Mesendoderm (in vitro differentiated cells): ENCODE measurements around the gene TCF12.

ENCODE experiments used
- DNase-seq: peaks from one replicate; pipeline ENCODE4 v3.0.0; 2013
- H2AK5ac ChIP-seq: 2 replicates; pipeline ENCODE4 v1.6.1; 2013; ENCODE audit warnings: low read length, inconsistent platforms
- H2BK120ac ChIP-seq: 2 replicates; pipeline ENCODE4 v1.6.1; 2013; ENCODE audit warnings: low read depth, mild to moderate bottlenecking, low read length, moderate library complexity, mixed read lengths
- H2BK15ac ChIP-seq: replicated peaks from 2 replicates; pipeline ENCODE4 v1.6.1; 2013; ENCODE audit warnings: low read depth, mild to moderate bottlenecking, moderate library complexity
- H2BK5ac ChIP-seq: 2 replicates; pipeline ENCODE4 v1.6.1; 2013; ENCODE audit warnings: low read length, inconsistent platforms
- H3K18ac ChIP-seq: 2 replicates; pipeline ENCODE4 v1.6.1; 2013; ENCODE audit warnings: mild to moderate bottlenecking, low read length, mixed read lengths
- H3K23ac ChIP-seq: one replicate; pipeline ENCODE4 v1.6.1; 2013; ENCODE audit warnings: low read length
- H3K27ac ChIP-seq: 2 replicates; pipeline ENCODE4 v1.5.1; 2013; ENCODE audit warnings: low read depth, mild to moderate bottlenecking, inconsistent platforms, low read length, moderate library complexity
- H3K27me3 ChIP-seq: 2 replicates; pipeline ENCODE4 v1.6.1; 2013; ENCODE audit warnings: low read length, control low read depth, mild to moderate bottlenecking, inconsistent platforms; ENCODE audit not compliant: insufficient read depth, poor library complexity
- H3K36me3 ChIP-seq: 2 replicates; pipeline ENCODE4 v1.6.1; 2013; ENCODE audit warnings: low read length, inconsistent platforms; ENCODE audit not compliant: control insufficient read depth, insufficient read depth
- H3K4ac ChIP-seq: one replicate; pipeline ENCODE4 v1.6.1; 2013; ENCODE audit warnings: low read depth, mild to moderate bottlenecking, low read length, moderate library complexity
- H3K4me1 ChIP-seq: 2 replicates; pipeline ENCODE4 v1.6.1; 2013; ENCODE audit warnings: low read depth, low read length, inconsistent platforms; ENCODE audit not compliant: control insufficient read depth
- H3K4me2 ChIP-seq: 2 replicates; pipeline ENCODE4 v1.6.1; 2013; ENCODE audit warnings: low read length
- H3K4me3 ChIP-seq: 2 replicates; pipeline ENCODE4 v1.5.1; 2013; ENCODE audit warnings: mild to moderate bottlenecking, low read length
- H3K56ac ChIP-seq: one replicate; pipeline ENCODE4 v1.6.1; 2013; ENCODE audit warnings: low read length
- H3K79me1 ChIP-seq: 2 replicates; pipeline ENCODE4 v1.6.1; 2013; ENCODE audit warnings: low read length, inconsistent platforms
- H3K79me2 ChIP-seq: 2 replicates; pipeline ENCODE4 v1.6.1; 2013; ENCODE audit warnings: mild to moderate bottlenecking, low read length; ENCODE audit not compliant: control insufficient read depth, insufficient read depth
- H3K9ac ChIP-seq: 2 replicates; pipeline ENCODE4 v1.6.1; 2013; ENCODE audit warnings: low read length, inconsistent platforms
- H4K5ac ChIP-seq: one replicate; pipeline ENCODE4 v1.6.1; 2013; ENCODE audit warnings: low read length
- H4K8ac ChIP-seq: one replicate; pipeline ENCODE4 v1.6.1; 2013; ENCODE audit warnings: low read depth, mild to moderate bottlenecking, control low read depth, low read length, moderate library complexity
- WGBS: extraction: QIAGEN DNeasy Blood & Tissue Kit; methylation state at CpG from one replicate; pipeline ENCODE4 v1.1.7; 2013; ENCODE audit warnings: low lambda C conversion rate, missing lambda C conversion rate; ENCODE audit not compliant: insufficient coverage; ENCODE audit errors: extremely low coverage; 5-methylcytosine and 5-hydroxymethylcytosine counted together

Gene TCF12

DNA sequence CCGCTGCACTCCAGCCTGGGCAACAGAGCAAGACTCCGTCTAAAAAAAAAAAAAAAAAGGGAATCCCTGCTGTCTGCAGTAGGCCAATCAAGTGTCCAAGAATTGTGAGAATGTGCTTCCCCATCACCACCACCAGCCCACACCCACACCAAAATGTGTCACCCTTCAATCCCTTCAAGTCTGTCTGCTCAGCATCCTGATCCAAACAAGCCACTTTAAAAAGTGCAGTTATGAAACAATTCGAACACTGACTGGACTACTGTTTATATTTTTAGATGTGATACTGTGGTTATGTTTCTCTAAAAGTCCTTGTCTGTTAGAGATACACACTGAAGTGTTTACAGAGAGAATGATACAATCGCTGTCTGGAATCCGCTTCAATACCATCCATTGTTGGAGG lies 379.8 kb downstream of the TCF12 start:
- no CpG with 5 or more reads among the region's 5 CpGs for WGBS
- no peak overlapping the region for H4K5ac ChIP-seq
- H3K9ac ChIP-seq = no peak overlapping the region
- DNase-seq = no peak
- no peak overlapping the region for H3K4me2 ChIP-seq
- H2BK5ac ChIP-seq = no peak overlapping the region
- no peak overlapping the region for H3K4ac ChIP-seq
- no peak overlapping the region for H3K18ac ChIP-seq
- H2AK5ac ChIP-seq = no peak overlapping the region
- no peaks in the 10 kb centered on the region for H3K79me1 ChIP-seq
- no peak overlapping the region for H4K8ac ChIP-seq
- H3K27me3 ChIP-seq = no peaks in the 10 kb centered on the region
- no peaks in the 10 kb centered on the region for H3K36me3 ChIP-seq
- H3K27ac ChIP-seq = no peak overlapping the region
- no peak overlapping the region for H3K56ac ChIP-seq
- no peak overlapping the region for H2BK15ac ChIP-seq
- H2BK120ac ChIP-seq = no peak overlapping the region
- no peaks in the 10 kb centered on the region for H3K79me2 ChIP-seq
- no peak overlapping the region for H3K4me3 ChIP-seq
- no peak overlapping the region for H3K23ac ChIP-seq
- H3K4me1 ChIP-seq = no peaks in the 10 kb centered on the region

GRCh38 chr15:57298843-57299550 lies 380.6 kb downstream of the TCF12 start:
- H3K4me2 ChIP-seq = no peak overlapping the region
- no peaks in the 10 kb centered on the region for H3K4me1 ChIP-seq
- no peak overlapping the region for H4K8ac ChIP-seq
- no peak overlapping the region for H2BK5ac ChIP-seq
- H3K56ac ChIP-seq = no peak overlapping the region
- H3K23ac ChIP-seq = no peak overlapping the region
- H2BK120ac ChIP-seq = no peak overlapping the region
- WGBS = no CpG with 5 or more reads among the region's 14 CpGs
- no peak for DNase-seq
- no peaks in the 10 kb centered on the region for H3K79me1 ChIP-seq
- no peaks in the 10 kb centered on the region for H3K27me3 ChIP-seq
- H3K27ac ChIP-seq = no peak overlapping the region
- no peaks in the 10 kb centered on the region for H3K79me2 ChIP-seq
- H3K36me3 ChIP-seq = no peaks in the 10 kb centered on the region
- H2AK5ac ChIP-seq = no peak overlapping the region
- no peak overlapping the region for H3K4me3 ChIP-seq
- H3K4ac ChIP-seq = no peak overlapping the region
- no peak overlapping the region for H4K5ac ChIP-seq
- H3K9ac ChIP-seq = no peak overlapping the region
- H2BK15ac ChIP-seq = no peak overlapping the region
- no peak overlapping the region for H3K18ac ChIP-seq

DNA sequence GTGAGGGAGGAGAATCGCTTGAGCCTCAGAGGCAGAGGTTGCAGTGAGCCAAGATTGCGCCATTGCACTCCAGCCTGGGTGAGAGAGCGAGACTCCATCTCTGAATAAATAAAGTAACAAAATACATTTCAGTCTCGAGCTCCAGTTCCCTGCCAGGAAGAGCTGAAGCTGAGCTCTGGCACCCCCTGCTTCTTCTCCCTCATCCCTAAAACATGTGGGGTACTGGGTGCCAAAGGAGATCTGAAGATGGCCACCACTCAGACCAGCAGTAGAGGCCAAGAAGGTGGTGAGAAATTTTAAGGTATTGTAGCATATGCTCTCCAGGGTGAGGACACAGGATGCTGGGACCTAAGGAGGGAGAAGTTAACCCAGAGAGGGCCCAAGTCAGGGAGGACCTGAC lies 382.9 kb downstream of the TCF12 start:
- H3K56ac ChIP-seq = no peak overlapping the region
- DNase-seq = no peak
- H2BK120ac ChIP-seq = no peak overlapping the region
- no peak overlapping the region for H3K4ac ChIP-seq
- no peak overlapping the region for H3K23ac ChIP-seq
- no peaks in the 10 kb centered on the region for H3K79me1 ChIP-seq
- H3K36me3 ChIP-seq = no peaks in the 10 kb centered on the region
- H3K4me2 ChIP-seq = no peak overlapping the region
- H3K4me3 ChIP-seq = no peak overlapping the region
- H3K79me2 ChIP-seq = no peaks in the 10 kb centered on the region
- H3K27me3 ChIP-seq = no peaks in the 10 kb centered on the region
- H3K4me1 ChIP-seq = no peaks in the 10 kb centered on the region
- H3K9ac ChIP-seq = no peak overlapping the region
- no peak overlapping the region for H3K27ac ChIP-seq
- no peak overlapping the region for H4K8ac ChIP-seq
- WGBS = no CpG with 5 or more reads among the region's 4 CpGs
- no peak overlapping the region for H4K5ac ChIP-seq
- no peak overlapping the region for H2BK15ac ChIP-seq
- H2BK5ac ChIP-seq = no peak overlapping the region
- H2AK5ac ChIP-seq = no peak overlapping the region
- no peak overlapping the region for H3K18ac ChIP-seq

DNA sequence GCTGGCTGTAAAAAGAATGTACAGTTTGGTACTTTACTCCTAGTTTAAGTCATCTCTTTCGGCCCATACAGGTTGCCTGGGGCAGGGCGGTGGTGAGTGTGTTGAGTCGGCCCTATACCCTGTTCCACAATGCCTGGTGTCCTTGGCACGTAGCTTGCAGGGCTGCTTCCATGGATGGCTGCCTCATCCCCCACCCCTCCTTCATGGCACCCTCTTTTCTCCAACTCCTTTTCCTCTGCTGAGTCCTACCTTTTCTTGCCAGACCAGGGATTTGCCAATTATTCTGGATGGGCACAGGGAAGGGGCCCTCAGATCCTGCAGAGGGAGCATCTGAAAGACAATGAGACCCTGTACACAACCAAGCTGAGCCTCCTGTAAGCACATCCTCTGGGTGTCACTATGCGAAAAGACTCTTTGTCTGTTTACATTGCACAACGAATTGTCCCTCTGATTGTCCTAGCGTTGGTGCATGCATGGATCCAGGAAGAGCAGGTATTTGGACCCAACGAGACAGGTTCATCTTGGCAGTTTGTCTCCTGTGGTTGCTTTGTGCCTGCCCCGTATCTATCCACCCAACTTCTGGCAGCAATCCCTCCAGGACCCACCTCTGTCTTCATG lies 384.3 kb downstream of the TCF12 start:
- Histone ChIP-seq H3K4me3 (no peak overlapping the region), H3K18ac (no peak overlapping the region), H3K4me1 (no peaks in the 10 kb centered on the region), H3K4ac (no peak overlapping the region), H3K79me1 (no peaks in the 10 kb centered on the region), H2BK120ac (no peak overlapping the region), H3K27me3 (no peaks in the 10 kb centered on the region), H2BK15ac (no peak overlapping the region), H3K56ac (no peak overlapping the region), H3K36me3 (no peaks in the 10 kb centered on the region), H3K4me2 (no peak overlapping the region), H3K23ac (no peak overlapping the region), H3K9ac (no peak overlapping the region), H3K27ac (no peak overlapping the region), H4K8ac (no peak overlapping the region), H2BK5ac (no peak overlapping the region), H2AK5ac (no peak overlapping the region), H4K5ac (no peak overlapping the region), H3K79me2 (no peaks in the 10 kb centered on the region)
- no peak for DNase-seq
- WGBS = no CpG with 5 or more reads among the region's 9 CpGs

DNA sequence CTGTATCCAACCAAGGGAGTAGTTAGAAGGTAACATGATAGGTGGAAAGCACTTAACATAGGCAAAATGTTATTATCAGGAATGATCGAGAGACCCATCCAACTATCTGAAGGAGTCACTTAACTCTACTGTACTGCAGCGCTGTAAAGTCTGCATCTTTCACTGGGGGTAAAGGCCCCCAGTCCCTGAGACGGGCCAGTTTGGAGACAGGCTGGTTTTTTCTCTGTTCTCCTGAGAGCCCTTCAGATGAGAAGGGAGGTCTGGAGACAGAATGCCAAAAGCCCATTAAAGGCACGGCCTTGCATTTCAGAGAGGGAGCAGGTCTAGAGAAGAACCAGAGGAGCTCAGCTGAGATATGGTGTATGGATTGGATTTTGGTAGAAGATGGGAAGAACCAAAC lies 386.6 kb downstream of the TCF12 start:
- Histone ChIP-seq H3K9ac (no peak overlapping the region), H3K27ac (no peak overlapping the region), H3K4me2 (no peak overlapping the region), H2AK5ac (no peak overlapping the region), H4K8ac (no peak overlapping the region), H3K56ac (no peak overlapping the region), H3K27me3 (no peaks in the 10 kb centered on the region), H3K23ac (no peak overlapping the region), H3K4ac (no peak overlapping the region), H2BK120ac (no peak overlapping the region), H4K5ac (no peak overlapping the region), H2BK15ac (no peak overlapping the region), H3K18ac (no peak overlapping the region), H3K36me3 (no peaks in the 10 kb centered on the region), H3K79me2 (no peaks in the 10 kb centered on the region), H3K4me3 (no peak overlapping the region), H2BK5ac (no peak overlapping the region), H3K4me1 (no peaks in the 10 kb centered on the region), H3K79me1 (no peaks in the 10 kb centered on the region)
- WGBS = no CpG with 5 or more reads among the region's 4 CpGs
- DNase-seq = no peak
